B cell (primary cell): ENCODE results near the gene RALB. TPM values are rescaled to one million over a fixed set of nuclear protein-coding genes. Genes with fewer than 3 reads are reported as not detected.

ENCODE experiments used
- ATAC-seq: fragments of 200-7000 bp; cut with Tn5 transposase; one replicate; pipeline ENCODE4 v1.10.0; 2021; ENCODE audit warnings: low read depth, mild to moderate bottlenecking, moderate number of reproducible peaks, moderate library complexity
- CTCF ChIA-PET: fragments of 350-600 bp; sonication (Branson Sonifier 250); formaldehyde crosslinking; loops from one replicate; lab custom pipeline; 2021; ENCODE audit warnings: antibody characterized with exemption, inconsistent platforms; lab: Charles Lee
- POLR2A ChIA-PET: fragments of 350-600 bp; sonication (Branson Sonifier 250); formaldehyde crosslinking; loops from one replicate; lab custom pipeline; 2021; ENCODE audit warnings: antibody characterized with exemption; lab: Charles Lee
- DNase-seq: peaks from one replicate; pipeline ENCODE4 v3.0.0; 2013
- H2AFZ ChIP-seq: 2 replicates; pipeline ENCODE4 v1.6.1; 2012; ENCODE audit warnings: mild to moderate bottlenecking, low read depth, low read length; ENCODE audit not compliant: insufficient read depth, poor library complexity, severe bottlenecking
- H3K27ac ChIP-seq, 2 donors: 1 replicate in 1 of 2; 2 replicates in 1 of 2; pipeline ENCODE4 v1.5.1; 2012 to 2013; ENCODE audit warnings: low read length in 2 of 2, mild to moderate bottlenecking in 2 of 2, moderate library complexity in 1 of 2
- H3K27me3 ChIP-seq, 4 experiments: fragments of 200-600 bp in 1 of 4; sonication (generic) in 1 of 4; replicated peaks in 1 of 4; 1 replicate in 2 of 4; 2 replicates in 2 of 4; pipeline versions ENCODE4 v1.6.1 to v1.7.0; 2013 to 2016; ENCODE audit warnings: low read length in 3 of 4, mild to moderate bottlenecking in 2 of 4, mixed read lengths in 1 of 4, moderate library complexity in 1 of 4; ENCODE audit not compliant: insufficient read depth in 4 of 4, control insufficient read depth in 3 of 4; ENCODE audit errors: control extremely low read depth in 1 of 4
- H3K36me3 ChIP-seq, 2 experiments: replicated peaks in 1 of 2; 1 replicate in 1 of 2; 2 replicates in 1 of 2; pipeline versions ENCODE4 v1.6.1 to v1.7.1; 2013; ENCODE audit warnings: low read length in 1 of 2; ENCODE audit not compliant: insufficient read depth in 2 of 2, control insufficient read depth in 1 of 2; ENCODE audit errors: control extremely low read depth in 1 of 2, extremely low read depth in 1 of 2
- H3K4me1 ChIP-seq, 2 donors: fragments of 200-600 bp in 1 of 2; sonication (generic) in 1 of 2; 1 replicate in 1 of 2; 2 replicates in 1 of 2; pipeline versions ENCODE4 v1.5.1 to v1.6.1; 2013 to 2017; ENCODE audit warnings: low read length in 2 of 2; ENCODE audit not compliant: control insufficient read depth in 2 of 2, insufficient read depth in 2 of 2
- H3K4me2 ChIP-seq: replicated peaks from 2 replicates; pipeline ENCODE3; 2012; ENCODE audit warnings: mild to moderate bottlenecking, low read depth, low read length; ENCODE audit not compliant: poor library complexity, severe bottlenecking
- H3K4me3 ChIP-seq, 5 experiments: fragments of 200-600 bp in 1 of 5; sonication (generic) in 1 of 5; 1 replicate in 3 of 5; 2 replicates in 2 of 5; pipeline versions ENCODE4 v1.5.1 to v1.7.0; 2011 to 2016; ENCODE audit warnings: low read length in 4 of 5, mild to moderate bottlenecking in 4 of 5, low read depth in 2 of 5, control low read depth in 1 of 5, moderate library complexity in 1 of 5; ENCODE audit not compliant: insufficient read depth in 1 of 5; ENCODE audit errors: control extremely low read depth in 1 of 5, extremely low read depth in 1 of 5
- H3K79me2 ChIP-seq: fragments of 200-600 bp; sonication (generic); one replicate; pipeline ENCODE4 v1.6.0; 2016; ENCODE audit warnings: low read length; ENCODE audit not compliant: control insufficient read depth, insufficient read depth
- H3K9ac ChIP-seq: fragments of 200-600 bp; sonication (generic); 2 replicates; pipeline ENCODE4 v1.6.1; 2017; ENCODE audit warnings: mild to moderate bottlenecking, low read length, moderate library complexity
- H3K9me3 ChIP-seq, 3 donors: one replicate each; pipeline versions ENCODE4 v1.6.1 to v1.7.1; 2013; ENCODE audit warnings: low read length in 2 of 3; ENCODE audit not compliant: control insufficient read depth in 2 of 3, insufficient read depth in 1 of 3; ENCODE audit errors: control extremely low read depth in 1 of 3
- H4K20me1 ChIP-seq: 2 replicates; pipeline ENCODE4 v1.6.0; 2012; ENCODE audit warnings: mild to moderate bottlenecking, low read length; ENCODE audit not compliant: insufficient read depth, control insufficient read depth, poor library complexity, severe bottlenecking
- H3K27ac Mint-ChIP-seq: one replicate; pipeline ENCODE4 v1.8.0; 2021; ENCODE audit warnings: mixed read lengths
- H3K27me3 Mint-ChIP-seq: one replicate; pipeline ENCODE4 v1.8.0; 2021; ENCODE audit warnings: mixed read lengths
- H3K4me1 Mint-ChIP-seq: one replicate; pipeline ENCODE4 v1.8.0; 2021; ENCODE audit warnings: mixed read lengths
- H3K4me3 Mint-ChIP-seq: one replicate; pipeline ENCODE4 v1.8.0; 2021; ENCODE audit warnings: mixed read lengths
- H3K9me3 Mint-ChIP-seq: one replicate; pipeline ENCODE4 v1.8.0; 2022; ENCODE audit warnings: mixed read lengths; ENCODE audit not compliant: insufficient read depth
- EZH2 ChIP-seq: IDR thresholded peaks from 2 replicates; pipeline ENCODE4 v1.6.1; 2012; ENCODE audit warnings: borderline replicate concordance, low read depth, mild to moderate bottlenecking, moderate library complexity, low read length; ENCODE audit not compliant: insufficient read depth, poor library complexity, severe bottlenecking
- WGBS: methylation state at CpG from one replicate; pipeline ENCODE4 v1.1.5; 2013; ENCODE audit warnings: missing lambda C conversion rate; ENCODE audit not compliant: insufficient coverage; 5-methylcytosine and 5-hydroxymethylcytosine counted together
- intact Hi-C: fragments of 100-400 bp; cut with micrococcal nuclease; formaldehyde crosslinking; loops from one replicate; pipeline ENCODE4 v1.10.0; 2022
- polyA plus RNA-seq: library from polyadenylated mRNA; depleted of rRNA; stranded (reverse); fragments of >200 nt; gene quantifications from 2 replicates; pipeline ENCODE4 v1.2.3, GENCODE V29; 2012
- total RNA-seq, 2 donors: library from RNA; stranded (reverse); fragments of 120-200 nt in 1 of 2; gene quantifications; 1 replicate in 1 of 2; 2 replicates in 1 of 2; pipeline versions ENCODE4 v1.2.3 to v1.2.4, GENCODE V29; 2013 to 2022
- TF ChIP-seq, protein P1 (sequence below): fragments of 200-600 bp; IDR thresholded peaks from one replicate; pipeline ENCODE4 v1.8.0; 2022; ENCODE audit warnings: antibody characterized with exemption, mild to moderate bottlenecking

Gene RALB
- total and polyA plus RNA-seq, 2 donors (not counting 1 experiment from before 2014, with no cell fraction given), result 19.3 to 35.9 TPM

- Histone ChIP-seq H3K27me3 (peaks cover 0 to 6% (median 0%) of the 10 kb centered on the region in 4 experiments), H3K9me3 (peaks cover 0 to 12% (median 0%) of the 10 kb centered on the region in 3 donors), H3K4me3 (no peak overlapping the region), H3K9ac (no peak overlapping the region), H3K79me2 (no peaks in the 10 kb centered on the region), H3K4me2 (no peak overlapping the region), H3K27ac (no peak overlapping the region), H4K20me1 (no peaks in the 10 kb centered on the region), H2AFZ (no peak overlapping the region), H3K4me1 (peaks cover 6 to 7% of the 10 kb centered on the region in 2 donors), H3K36me3 (no peaks in the 10 kb centered on the region)
- DNase-seq, result no peak
- Mint-ChIP-seq H3K9me3 (peaks cover 3% of the 10 kb centered on the region), H3K4me3 (no peak overlapping the region), H3K27ac (no peak overlapping the region), H3K27me3 (peaks cover 6% of the 10 kb centered on the region), H3K4me1 (peaks cover 6% of the 10 kb centered on the region)
- intact Hi-C loops, result no loop called here
- no peak for ATAC-seq
- CTCF ChIA-PET, result no interaction called here
- TF ChIP-seq, protein P1, sequence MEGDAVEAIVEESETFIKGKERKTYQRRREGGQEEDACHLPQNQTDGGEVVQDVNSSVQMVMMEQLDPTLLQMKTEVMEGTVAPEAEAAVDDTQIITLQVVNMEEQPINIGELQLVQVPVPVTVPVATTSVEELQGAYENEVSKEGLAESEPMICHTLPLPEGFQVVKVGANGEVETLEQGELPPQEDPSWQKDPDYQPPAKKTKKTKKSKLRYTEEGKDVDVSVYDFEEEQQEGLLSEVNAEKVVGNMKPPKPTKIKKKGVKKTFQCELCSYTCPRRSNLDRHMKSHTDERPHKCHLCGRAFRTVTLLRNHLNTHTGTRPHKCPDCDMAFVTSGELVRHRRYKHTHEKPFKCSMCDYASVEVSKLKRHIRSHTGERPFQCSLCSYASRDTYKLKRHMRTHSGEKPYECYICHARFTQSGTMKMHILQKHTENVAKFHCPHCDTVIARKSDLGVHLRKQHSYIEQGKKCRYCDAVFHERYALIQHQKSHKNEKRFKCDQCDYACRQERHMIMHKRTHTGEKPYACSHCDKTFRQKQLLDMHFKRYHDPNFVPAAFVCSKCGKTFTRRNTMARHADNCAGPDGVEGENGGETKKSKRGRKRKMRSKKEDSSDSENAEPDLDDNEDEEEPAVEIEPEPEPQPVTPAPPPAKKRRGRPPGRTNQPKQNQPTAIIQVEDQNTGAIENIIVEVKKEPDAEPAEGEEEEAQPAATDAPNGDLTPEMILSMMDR, result no peak
- no peak for TF ChIP-seq EZH2
- WGBS, result 93% methylated on average over 3 of the region's 3 CpGs
- POLR2A ChIA-PET, result no interaction called here
Measured at GRCh38 chr2:120243211-120243610, 9.4 kb upstream of the RALB start.

- H3K4me3 Mint-ChIP-seq, result no peak overlapping the region
- Histone ChIP-seq H3K27me3 (peaks cover 0 to 9% (median 0%) of the 10 kb centered on the region in 4 experiments), H2AFZ (no peak overlapping the region), H3K4me2 (no peak overlapping the region), H3K9me3 (peaks cover 0 to 12% (median 0%) of the 10 kb centered on the region in 3 donors), H3K4me3 (no peak overlapping the region), H3K4me1 (peaks cover 11 to 12% of the 10 kb centered on the region in 2 donors), H3K9ac (no peak overlapping the region), H3K79me2 (no peaks in the 10 kb centered on the region), H3K36me3 (no peaks in the 10 kb centered on the region), H4K20me1 (no peaks in the 10 kb centered on the region), H3K27ac (no peak overlapping the region)
- intact Hi-C loops, result no loop called here
- 94% methylated on average over 7 of the region's 9 CpGs for WGBS
- H3K4me1 Mint-ChIP-seq, result peaks cover 9% of the 10 kb centered on the region
- no peak for TF ChIP-seq EZH2
- TF ChIP-seq, protein P1, result no peak
- ATAC-seq (no peak), DNase-seq (no peak)
- peaks cover 3% of the 10 kb centered on the region for H3K9me3 Mint-ChIP-seq
- CTCF ChIA-PET, result no interaction called here
- peaks cover 6% of the 10 kb centered on the region for H3K27me3 Mint-ChIP-seq
- POLR2A ChIA-PET, result no interaction called here
- H3K27ac Mint-ChIP-seq, result no peak overlapping the region
Measured at GRCh38 chr2:120243875-120244553, 8.6 kb upstream of the RALB start.
